CD4-positive, alpha-beta T cell treated with Interleukin-1 beta for 1 hour (primary cell): ENCODE data around the gene ZNF581.

Experiments used
- DNase-seq, 2 donors: peaks; one replicate each; pipeline ENCODE4 v3.0.0-alpha.2; 2020 to 2022

The ZNF581 gene

DNA sequence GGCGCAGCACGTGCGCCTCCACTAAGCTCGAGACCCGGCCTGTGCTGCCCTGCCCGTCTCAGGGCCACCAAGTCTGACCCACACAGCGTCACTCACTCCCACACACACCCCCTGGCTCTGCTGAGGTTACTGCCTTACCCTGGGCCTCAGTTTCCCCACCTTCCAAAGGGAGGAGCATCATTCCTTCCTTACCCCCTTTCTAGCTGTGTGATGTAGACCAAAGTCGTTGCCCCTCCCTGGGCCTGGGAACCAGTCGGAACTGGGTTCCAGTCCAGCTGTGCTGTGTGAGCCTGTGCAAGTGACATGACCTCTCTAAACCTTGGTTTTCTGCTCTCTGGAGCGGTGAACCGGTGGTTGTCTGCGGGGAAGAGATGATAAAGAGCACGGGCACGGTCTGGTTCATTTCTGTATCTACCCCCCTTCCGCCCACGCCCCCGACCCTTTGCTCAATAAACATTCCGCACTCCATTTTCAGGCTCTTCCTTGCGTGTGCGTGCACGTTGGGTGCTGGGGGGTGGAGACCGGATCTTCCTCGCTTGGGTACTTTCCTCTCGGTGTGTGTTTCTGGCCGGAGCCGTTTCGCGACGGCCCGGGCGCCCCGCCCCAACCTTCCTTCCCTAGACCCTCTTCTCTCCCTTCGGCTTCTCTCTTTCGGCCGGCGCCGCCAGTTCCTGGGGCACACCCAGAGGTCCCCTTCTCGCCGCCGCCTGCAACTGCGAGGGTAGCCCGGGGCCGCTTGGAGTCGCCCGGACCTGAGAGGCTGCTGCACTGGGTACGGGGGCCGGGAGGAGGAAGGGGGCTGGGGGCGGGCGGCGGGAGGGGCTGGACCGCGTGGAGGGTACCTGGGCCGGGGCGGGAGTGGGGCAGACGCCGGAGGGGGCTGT is at the start of gene ZNF581:
Gene ZNF581 (plus strand): TSS at position 647 of the 884 bp plus-strand sequence. CDS start 923 bp downstream, outside the sequence.
- DNase-seq, result peak; percentile 74 to 82

- DNase-seq, result no peak
Observed at GRCh38 chr19:55594996-55595545, 48.4 kb upstream of the ZNF581 start.

DNA sequence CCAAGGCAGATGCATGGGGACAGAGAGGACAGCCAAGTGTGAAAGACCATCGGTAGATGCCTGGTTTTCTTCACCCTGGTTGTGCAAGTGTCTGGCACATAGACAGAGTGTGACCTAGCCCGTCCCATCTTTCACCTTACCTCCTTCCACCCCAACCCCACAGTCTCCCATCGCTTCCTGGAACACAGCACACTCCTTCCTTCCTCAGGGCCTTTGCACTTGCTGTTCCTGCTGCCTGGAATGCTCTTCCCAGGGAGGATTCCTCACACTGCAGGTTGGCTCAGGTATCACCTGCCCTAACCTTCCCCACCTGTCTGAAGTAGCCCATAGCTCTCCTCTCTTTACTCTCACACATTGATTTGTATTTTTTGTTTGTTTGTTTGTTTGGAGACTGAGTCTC is 47.1 kb upstream of the ZNF581 start:
- no peak for DNase-seq

DNA sequence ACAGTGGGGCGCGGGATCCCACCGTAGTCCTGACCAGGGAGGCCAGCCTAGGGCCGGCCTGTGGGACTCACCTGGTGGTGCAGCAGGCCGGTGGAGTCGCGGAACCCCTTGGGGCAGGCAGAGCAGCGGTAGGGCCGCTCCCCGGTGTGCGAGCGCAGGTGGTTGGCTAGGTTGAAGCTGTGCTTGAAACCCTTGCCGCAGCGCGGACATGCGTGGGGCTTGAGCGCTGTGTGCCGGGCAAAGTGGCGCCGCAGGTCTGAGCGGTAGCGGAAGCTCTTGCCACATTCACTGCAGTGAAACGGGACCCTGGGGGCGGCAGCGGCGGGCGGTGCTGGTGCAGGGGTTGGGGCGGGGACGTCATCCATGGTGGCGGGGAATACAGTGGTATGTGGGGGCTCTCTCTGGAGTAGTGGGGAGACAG is 45.9 kb upstream of the ZNF581 start:
- no peak for DNase-seq

GRCh38 chr19:55598034-55598433 is 45.4 kb upstream of the ZNF581 start:
- no peak for DNase-seq

GRCh38 chr19:55598719-55599467 is 44.6 kb upstream of the ZNF581 start:
- peak; percentile 92 to 95 for DNase-seq

DNA sequence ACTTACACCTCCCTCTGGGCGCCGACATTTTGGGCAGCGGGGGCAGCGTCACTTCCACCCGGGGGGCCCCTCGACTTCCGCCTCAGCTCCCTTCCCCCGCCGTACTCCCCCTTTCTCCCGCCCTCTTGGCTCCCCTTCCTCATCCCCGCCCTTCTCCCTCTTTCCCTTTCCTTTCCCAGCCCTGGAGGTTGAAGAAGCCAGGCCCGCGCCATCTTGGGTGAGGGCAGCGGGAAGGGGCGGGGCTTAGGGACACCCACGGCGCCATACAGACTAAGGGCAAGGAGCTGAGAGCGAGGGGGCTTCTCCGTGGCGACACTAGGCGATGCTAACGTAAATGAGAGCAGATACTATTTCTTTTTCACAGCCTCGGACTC is 44.0 kb upstream of the ZNF581 start, which contains the start of gene FIZ1:
Gene FIZ1 (minus strand): TSS at position 50 of the 374 bp plus-strand sequence. CDS start 1,652 bp downstream, outside the sequence.
- DNase-seq, result peak; percentile 97 to 98

- DNase-seq, result peak; percentile 88 to 89
Observed at GRCh38 chr19:55599842-55600661, 43.4 kb upstream of the ZNF581 start, which contains the start of gene ZNF524. Gene ZNF524 (plus strand): TSS chr19:55600288. CDS start chr19:55602113, 1,825 bp downstream.

GRCh38 chr19:55600662-55601028 is 42.8 kb upstream of the ZNF581 start:
- DNase-seq, result no peak

DNA sequence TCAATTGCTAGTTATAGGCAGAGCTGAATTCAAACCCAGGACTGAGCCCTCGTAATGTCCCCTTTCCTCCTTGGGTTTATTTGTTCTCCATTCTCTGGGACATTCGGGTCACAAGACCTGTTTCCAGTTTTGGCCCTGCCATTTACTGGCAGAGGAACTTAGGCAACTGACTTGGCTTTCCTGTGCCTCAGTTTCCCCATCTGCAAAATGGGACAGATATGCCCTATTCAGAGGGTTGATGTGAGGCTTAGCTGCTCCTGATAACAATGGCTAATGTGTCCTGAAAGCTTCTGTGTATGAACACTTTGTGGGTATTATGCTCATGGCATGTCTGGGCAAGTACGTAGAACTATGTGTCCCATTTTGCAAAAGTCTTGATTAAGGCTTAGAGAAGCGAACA is 42.4 kb upstream of the ZNF581 start:
- DNase-seq, result no peak

- DNase-seq, result no peak
Observed at GRCh38 chr19:55602104-55603001, 41.1 kb upstream of the ZNF581 start.

DNA sequence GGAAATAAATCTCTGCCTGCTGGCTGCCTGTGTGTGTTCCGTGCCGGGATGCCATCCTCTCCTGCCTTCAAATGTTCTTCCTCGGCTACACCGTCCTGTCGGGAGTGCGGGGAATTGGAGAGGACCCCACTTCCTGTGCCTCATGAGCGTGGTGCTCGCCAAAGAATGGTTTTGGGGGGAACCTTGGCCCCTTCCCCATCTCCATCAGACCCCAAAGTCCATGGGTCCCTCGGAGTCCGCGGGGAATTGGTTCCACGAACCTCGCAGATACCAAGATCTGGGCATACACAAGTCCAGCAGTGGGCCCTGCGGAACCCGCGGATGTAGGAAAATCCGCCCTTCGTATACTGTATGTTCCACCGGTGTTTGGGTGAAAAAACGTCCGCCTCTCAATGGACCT is 40.3 kb upstream of the ZNF581 start:
- no peak for DNase-seq

- no peak for DNase-seq
Observed at GRCh38 chr19:55603581-55604292, 39.7 kb upstream of the ZNF581 start.

DNA sequence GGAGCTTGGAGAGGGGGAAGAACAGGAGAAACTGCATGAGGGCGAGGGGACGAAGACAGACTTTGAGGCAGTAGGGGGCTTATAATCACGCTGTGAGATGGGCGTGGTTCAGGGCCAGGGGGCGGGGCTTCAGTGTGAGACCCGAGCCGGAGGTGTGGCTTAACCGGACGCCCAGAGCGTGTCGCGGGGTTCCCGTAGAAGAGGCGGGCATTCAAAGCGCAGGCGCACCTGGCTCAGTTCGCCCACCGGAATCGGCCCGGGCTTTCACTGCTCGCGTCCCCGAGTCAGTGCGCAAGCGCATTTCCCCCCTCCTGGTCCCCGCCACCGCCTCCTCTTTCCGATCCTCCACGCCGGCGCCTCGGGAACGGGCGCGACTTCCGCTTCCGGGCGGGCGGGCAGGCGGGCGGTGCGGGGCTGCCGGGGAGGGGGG is 38.2 kb upstream of the ZNF581 start:
- DNase-seq, result peak; percentile 98

- DNase-seq, result peak; percentile 69 to 70
Observed at GRCh38 chr19:55605637-55606470, 37.6 kb upstream of the ZNF581 start, which contains the start of gene ZNF865. Gene ZNF865 (plus strand): TSS chr19:55605647. CDS start chr19:55613619, 7,972 bp downstream.

- DNase-seq, result no peak
Observed at GRCh38 chr19:55606471-55606787, 37.0 kb upstream of the ZNF581 start.

- no peak for DNase-seq
Observed at GRCh38 chr19:55606817-55607216, 36.6 kb upstream of the ZNF581 start.

GRCh38 chr19:55609326-55609725 is 34.1 kb upstream of the ZNF581 start:
- DNase-seq, result no peak

DNA sequence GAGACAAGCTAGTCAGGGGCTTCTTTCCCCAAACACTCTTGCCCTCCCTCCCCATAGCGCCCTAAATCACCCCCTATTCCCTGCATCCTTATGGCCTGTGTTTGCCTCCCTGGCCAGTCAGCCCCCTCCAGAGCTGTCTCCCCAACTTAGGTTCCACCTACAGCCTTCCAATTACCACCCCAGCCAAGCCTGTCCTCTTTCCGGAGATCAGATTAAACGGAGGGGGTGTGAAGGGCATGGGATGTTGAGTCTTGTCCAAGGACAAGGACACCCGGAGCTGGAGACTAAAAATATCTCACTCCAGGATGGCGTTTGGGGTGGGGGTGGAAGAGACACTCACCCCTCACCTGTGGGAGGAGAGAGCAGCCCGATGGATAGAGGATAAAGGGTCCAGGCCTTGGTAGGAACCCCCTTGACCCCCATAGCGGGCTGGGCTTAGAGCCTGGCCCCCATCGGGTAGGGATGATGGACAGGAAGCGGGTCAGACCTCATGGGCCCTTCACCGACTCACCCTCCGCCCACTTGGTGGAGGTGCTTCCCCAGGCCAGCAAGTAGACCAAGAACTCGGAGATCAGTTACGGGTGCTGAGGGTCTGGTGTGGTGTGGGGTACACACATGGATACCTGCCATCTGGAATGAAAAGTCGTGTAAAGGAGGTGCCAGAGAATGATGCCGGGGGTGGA is 32.0 kb upstream of the ZNF581 start:
- no peak for DNase-seq
